Measurements from ENCODE around the gene KLHL22. TPM values are rescaled to one million over a fixed set of nuclear protein-coding genes. Genes with fewer than 3 reads are reported as not detected.

KLHL22 gene
- total and polyA plus RNA-seq, 2 donors (not counting 3 experiments of a cell fraction or from before 2014, with no cell fraction given) = 24.2 to 33.6 TPM

GRCh38 chr22:20449819-20450550, 45.6 kb downstream of the KLHL22 start:
- CTCF ChIA-PET = interaction anchor here (1.0 kb wide), 1 partner anchor 32 kb away, joined by 3 read pairs; no protein-coding TSS in a partner anchor
- H3K27ac ChIP-seq (ENCODE audit: insufficient read depth, low read depth, low read length) = no peak overlapping the region
- BruUV-seq (replicated peaks) = no TSS peak
- intact Hi-C loops (cut with micrococcal nuclease) = no loop called here
- no peaks in the 10 kb centered on the region for H3K4me1 ChIP-seq (ENCODE audit: control insufficient read depth, extremely low read depth, insufficient read depth, low read length)
- no peaks in the 10 kb centered on the region for H3K36me3 ChIP-seq (ENCODE audit: control insufficient read depth in 2 of 2, extremely low read depth in 1 of 2, insufficient read depth in 2 of 2, low read length in 2 of 2)
- H3K4me2 ChIP-seq (ENCODE audit: insufficient read depth, low read length) = no peak overlapping the region
- no peak for DNase-seq (ENCODE audit: low read depth, low spot score)
- no peaks in the 10 kb centered on the region for H3K9me1 ChIP-seq (replicated peaks; ENCODE audit: control insufficient read depth, extremely low read depth, insufficient read depth, low read length)
- H4K20me1 ChIP-seq (replicated peaks; ENCODE audit: control insufficient read depth, extremely low read depth, insufficient read depth, low read length) = no peaks in the 10 kb centered on the region
- peak; percentile 58 for FAIRE-seq
- H3K27me3 ChIP-seq (ENCODE audit: control insufficient read depth in 2 of 2, insufficient read depth in 2 of 2, low read length in 2 of 2) = no peaks in the 10 kb centered on the region
- POLR2A ChIA-PET = no interaction called here
- no peaks in the 10 kb centered on the region for H3K9me3 ChIP-seq (replicated peaks; ENCODE audit: control insufficient read depth, insufficient read depth, low read length)
- no peaks in the 10 kb centered on the region for H3K79me2 ChIP-seq (ENCODE audit: control insufficient read depth, insufficient read depth, low read length)
- H3K4me3 ChIP-seq (replicated peaks in 1 of 3; ENCODE audit: insufficient read depth in 1 of 3, low read depth in 1 of 3, low read length in 3 of 3) = no peak overlapping the region
- dilution Hi-C loops (cut with MboI; ENCODE audit: extremely low pct_ligation_motif_present, low sequenced_read_pairs) = no loop called here
- TF ChIP-seq POLR2A (IDR thresholded peaks at IDR 0.05; ENCODE audit: low read depth, low read length) = no peak
- no peak for TF ChIP-seq POLR2AphosphoS5 (IDR thresholded peaks at IDR 0.05; ENCODE audit: insufficient read depth, low read depth, low read length)
- no peak for TF ChIP-seq GATA2 (IDR thresholded peaks at IDR 0.05; ENCODE audit: insufficient read depth, insufficient read length, low read depth, low read length)
- no peak for TF ChIP-seq EZH2 (IDR thresholded peaks at IDR 0.05; ENCODE audit: borderline replicate concordance, low read depth, low read length, severe bottlenecking)
- no peak for TF ChIP-seq CTCF (IDR thresholded peaks at IDR 0.05; ENCODE audit: extremely low read depth in 1 of 2, insufficient read depth in 1 of 2, low read depth in 1 of 2, low read length in 2 of 2)
- TF ChIP-seq FOS (IDR thresholded peaks at IDR 0.05; ENCODE audit: borderline replicate concordance, insufficient read depth, low read length) = no peak
- no peak for TF ChIP-seq MYC (IDR thresholded peaks at IDR 0.05; ENCODE audit: low read depth, low read length)
- TF ChIP-seq JUN (IDR thresholded peaks at IDR 0.05; ENCODE audit: borderline replicate concordance, insufficient read depth, insufficient read length, low read depth) = no peak
- no peak for TF ChIP-seq MAX (IDR thresholded peaks at IDR 0.05; ENCODE audit: insufficient read depth, insufficient read length)
- no peak overlapping the region for H3K9ac ChIP-seq (replicated peaks; ENCODE audit: extremely low read depth, insufficient read depth, low read length)
- no peak overlapping the region for H2AFZ ChIP-seq (ENCODE audit: low read depth, low read length)

Measured in endothelial cell of umbilical vein (primary cell).